PC-3 (cell line): ENCODE measurements around the gene KCP. TPM values are rescaled to one million over a fixed set of nuclear protein-coding genes. Genes with fewer than 3 reads are reported as not detected.

Experiments
- ATAC-seq: fragments of 200-7000 bp; cut with Tn5 transposase; 2 replicates; pipeline ENCODE4 v1.9.1; 2020; ENCODE audit warnings: mild to moderate bottlenecking, moderate library complexity
- BruUV-seq: library from RNA; stranded (reverse); fragments of 400-500 nt; replicated peaks from 2 replicates; lab custom pipeline; 2021; lab: Mats Ljungman, UMichigan
- CTCF ChIA-PET: fragments of 300-600 bp; sonication (Branson Sonifier 250); formaldehyde crosslinking; loops from one replicate; lab custom pipeline; 2022; ENCODE audit warnings: antibody characterized with exemption; lab: Charles Lee
- POLR2A ChIA-PET: fragments of 300-600 bp; sonication (Branson Sonifier 250); formaldehyde crosslinking; loops from one replicate; lab custom pipeline; 2022; ENCODE audit warnings: antibody characterized with exemption; ENCODE audit not compliant: unreplicated experiment; lab: Charles Lee
- DNase-seq: peaks from one replicate; pipeline ENCODE4 v3.0.0-alpha.2; 2015
- H2AFZ ChIP-seq: fragments of 300-600 bp; sonication (generic); 2 replicates; pipeline ENCODE4 v1.6.0; 2016; ENCODE audit warnings: antibody characterized with exemption, low read length
- H3F3A ChIP-seq: fragments of 300-600 bp; sonication (generic); one replicate; pipeline ENCODE4 v1.6.0; 2017; ENCODE audit warnings: antibody characterized with exemption, low read length, control low read depth, mild to moderate bottlenecking; ENCODE audit not compliant: unreplicated experiment
- H3K27ac ChIP-seq: fragments of 300-600 bp; sonication (generic); 2 replicates; pipeline ENCODE4 v1.5.1; 2016; ENCODE audit warnings: mild to moderate bottlenecking, low read length
- H3K27me3 ChIP-seq: fragments of 300-600 bp; sonication (generic); 2 replicates; pipeline ENCODE4 v1.6.1; 2016; ENCODE audit warnings: low read length, mixed read lengths
- H3K36me3 ChIP-seq: fragments of 300-600 bp; sonication (generic); 2 replicates; pipeline ENCODE4 v1.6.1; 2016; ENCODE audit warnings: low read depth, mixed run types, low read length, mixed read lengths
- H3K4me1 ChIP-seq: fragments of 300-600 bp; sonication (generic); 2 replicates; pipeline ENCODE4 v1.5.1; 2016; ENCODE audit warnings: low read length; ENCODE audit not compliant: insufficient read depth
- H3K4me2 ChIP-seq: fragments of 300-600 bp; sonication (generic); 2 replicates; pipeline ENCODE4 v1.6.0; 2016; ENCODE audit warnings: low read length
- H3K4me3 ChIP-seq: fragments of 300-600 bp; sonication (generic); 2 replicates; pipeline ENCODE4 v1.5.1; 2016; ENCODE audit warnings: mild to moderate bottlenecking, low read length, mixed read lengths
- H3K79me2 ChIP-seq: fragments of 300-600 bp; sonication (generic); 2 replicates; pipeline ENCODE4 v1.6.1; 2017; ENCODE audit warnings: low read length, mixed read lengths
- H3K9ac ChIP-seq: fragments of 300-600 bp; sonication (generic); 2 replicates; pipeline ENCODE4 v1.6.0; 2016; ENCODE audit warnings: mild to moderate bottlenecking, low read length
- H3K9me2 ChIP-seq: fragments of 300-600 bp; sonication (generic); replicated peaks from 2 replicates; pipeline ENCODE4 v1.6.1; 2016; ENCODE audit warnings: mixed run types, low read length, mixed read lengths
- H3K9me3 ChIP-seq: fragments of 300-600 bp; sonication (generic); 2 replicates; pipeline ENCODE4 v1.6.1; 2016; ENCODE audit warnings: low read length, mixed read lengths
- H4K20me1 ChIP-seq: fragments of 300-600 bp; sonication (generic); 2 replicates; pipeline ENCODE4 v1.6.1; 2016; ENCODE audit warnings: low read length, mixed read lengths
- EZH2 ChIP-seq: fragments of 300-600 bp; sonication (generic); IDR thresholded peaks from one replicate; pipeline ENCODE4 v1.6.1; 2017; ENCODE audit warnings: antibody characterized with exemption, mild to moderate bottlenecking, low read length; ENCODE audit not compliant: unreplicated experiment
- EZH2phosphoT487 ChIP-seq: fragments of 300-600 bp; sonication (generic); IDR thresholded peaks from 2 replicates; pipeline ENCODE4 v1.6.1; 2018; ENCODE audit warnings: mild to moderate bottlenecking, antibody characterized with exemption, low read length, borderline replicate concordance
- intact Hi-C: fragments of 100-400 bp; cut with micrococcal nuclease; formaldehyde crosslinking; loops from 2 replicates; pipeline ENCODE4 v1.9.0; 2023
- total RNA-seq: library from RNA; depleted of rRNA; stranded (reverse); fragments of >200 nt; gene quantifications from 2 replicates; pipeline ENCODE4 v1.2.3, GENCODE V29; 2014
- TF ChIP-seq, protein P1 (sequence below): fragments of 300-600 bp; sonication (generic); conservative IDR thresholded peaks from 2 replicates; pipeline ENCODE4 v1.5.1; 2017; ENCODE audit warnings: antibody characterized with exemption, low read depth, mild to moderate bottlenecking, low read length

Gene KCP
- total RNA-seq, 1 experiment from 2014 or later, result 3.2 TPM

DNA sequence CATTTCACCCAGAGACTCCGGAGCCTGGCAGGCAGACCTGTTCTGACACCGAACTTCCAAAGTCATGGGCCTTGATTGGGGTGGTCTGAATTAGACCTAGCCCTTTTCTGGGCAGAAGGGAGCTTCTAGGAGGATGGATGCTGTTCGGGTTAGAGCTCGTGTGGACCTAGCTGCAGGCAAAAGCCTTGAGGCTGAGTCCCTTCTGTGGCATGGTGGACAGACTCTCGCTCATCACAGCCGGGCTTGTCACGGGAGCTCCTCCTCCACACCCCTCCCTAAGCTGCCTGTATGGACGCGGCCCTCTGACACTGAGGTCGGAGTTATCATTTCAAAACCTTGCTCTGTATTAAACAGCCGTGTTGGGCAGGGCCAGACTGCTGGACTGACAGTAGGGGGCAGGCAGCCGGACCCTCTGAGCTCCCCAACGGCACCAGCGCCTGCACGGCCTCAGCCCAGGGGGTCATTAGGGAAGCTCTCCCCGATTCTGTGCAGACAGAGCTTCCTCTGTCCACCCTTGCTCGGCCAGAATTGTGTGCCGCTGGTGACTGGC, 29.4 kb upstream of the KCP start:
- no TSS peak for BruUV-seq
- POLR2A ChIA-PET, result no interaction called here

DNA sequence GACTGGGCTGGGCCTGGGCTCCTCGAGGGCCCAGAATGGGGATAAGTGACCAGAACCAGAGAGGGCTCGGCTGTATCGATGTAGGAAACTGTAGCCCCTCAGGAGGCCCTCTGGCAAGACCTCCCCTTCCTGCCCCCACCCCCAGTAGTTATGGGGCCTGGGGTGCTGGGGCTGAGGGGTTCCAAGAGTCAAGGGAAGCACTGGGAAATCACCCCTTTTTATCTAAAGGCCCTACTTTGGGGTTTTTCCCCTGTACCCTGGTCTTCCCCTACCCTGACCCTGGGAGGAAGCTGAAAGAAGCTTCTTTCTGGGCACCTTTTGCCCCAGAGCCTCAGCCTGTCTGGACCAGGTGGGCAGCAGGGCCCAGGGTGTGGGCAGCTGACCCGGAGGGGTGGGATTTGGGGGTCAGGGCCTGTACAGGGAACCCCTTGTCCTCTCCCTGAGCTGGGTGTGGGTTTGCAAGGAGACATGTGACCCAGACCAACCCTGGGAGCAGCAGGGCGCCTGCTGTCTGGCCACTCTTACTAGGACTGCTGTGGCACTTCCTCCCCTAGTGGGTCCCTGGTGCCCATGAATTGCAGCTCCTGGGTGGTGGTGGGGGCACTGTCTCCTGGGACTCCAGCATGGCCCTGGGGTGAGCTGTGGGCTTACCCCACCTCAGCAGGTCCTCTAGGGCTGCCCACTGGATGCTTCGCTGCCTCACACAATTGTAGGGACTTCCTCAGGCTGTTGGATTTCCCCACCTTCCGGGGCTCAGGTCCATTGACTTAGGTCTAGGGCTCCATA, 28.8 kb upstream of the KCP start:
- DNase-seq (no peak), ATAC-seq (no peak)
- Histone ChIP-seq H4K20me1 (no peaks in the 10 kb centered on the region), H3K4me2 (peak overlapping the region; percentile 44; the same call in 1 of the 2 replicates), H3F3A (no peaks in the 10 kb centered on the region), H3K27me3 (no peaks in the 10 kb centered on the region), H2AFZ (no peak overlapping the region), H3K27ac (no peak overlapping the region), H3K79me2 (no peaks in the 10 kb centered on the region), H3K9me2 (no peaks in the 10 kb centered on the region), H3K4me1 (no peaks in the 10 kb centered on the region), H3K4me3 (peak overlapping the region; percentile 9; the same call in 1 of the 2 replicates), H3K9ac (no peak overlapping the region), H3K36me3 (no peaks in the 10 kb centered on the region), H3K9me3 (no peaks in the 10 kb centered on the region)
- TF ChIP-seq EZH2phosphoT487, result no peak
- BruUV-seq, result no TSS peak
- intact Hi-C loops, result no loop called here
- POLR2A ChIA-PET, result no interaction called here
- CTCF ChIA-PET, result interaction anchor here (0.6 kb wide), 1 partner anchor 152 kb away, joined by 3 read pairs; no protein-coding TSS in a partner anchor

More for the DNA sequence above, 29.4 kb upstream of the KCP start:
- Histone ChIP-seq H3K9me2 (no peaks in the 10 kb centered on the region), H3K4me2 (no peak overlapping the region), H4K20me1 (no peaks in the 10 kb centered on the region), H3K27ac (no peak overlapping the region), H3K4me1 (no peaks in the 10 kb centered on the region), H3K9me3 (no peaks in the 10 kb centered on the region), H3F3A (no peaks in the 10 kb centered on the region), H3K4me3 (no peak overlapping the region), H3K36me3 (no peaks in the 10 kb centered on the region), H3K79me2 (no peaks in the 10 kb centered on the region), H3K27me3 (no peaks in the 10 kb centered on the region), H3K9ac (no peak overlapping the region), H2AFZ (no peak overlapping the region)
- intact Hi-C loops, result no loop called here
- no peak for TF ChIP-seq EZH2phosphoT487
- no peak for TF ChIP-seq EZH2
- TF ChIP-seq, protein P1, sequence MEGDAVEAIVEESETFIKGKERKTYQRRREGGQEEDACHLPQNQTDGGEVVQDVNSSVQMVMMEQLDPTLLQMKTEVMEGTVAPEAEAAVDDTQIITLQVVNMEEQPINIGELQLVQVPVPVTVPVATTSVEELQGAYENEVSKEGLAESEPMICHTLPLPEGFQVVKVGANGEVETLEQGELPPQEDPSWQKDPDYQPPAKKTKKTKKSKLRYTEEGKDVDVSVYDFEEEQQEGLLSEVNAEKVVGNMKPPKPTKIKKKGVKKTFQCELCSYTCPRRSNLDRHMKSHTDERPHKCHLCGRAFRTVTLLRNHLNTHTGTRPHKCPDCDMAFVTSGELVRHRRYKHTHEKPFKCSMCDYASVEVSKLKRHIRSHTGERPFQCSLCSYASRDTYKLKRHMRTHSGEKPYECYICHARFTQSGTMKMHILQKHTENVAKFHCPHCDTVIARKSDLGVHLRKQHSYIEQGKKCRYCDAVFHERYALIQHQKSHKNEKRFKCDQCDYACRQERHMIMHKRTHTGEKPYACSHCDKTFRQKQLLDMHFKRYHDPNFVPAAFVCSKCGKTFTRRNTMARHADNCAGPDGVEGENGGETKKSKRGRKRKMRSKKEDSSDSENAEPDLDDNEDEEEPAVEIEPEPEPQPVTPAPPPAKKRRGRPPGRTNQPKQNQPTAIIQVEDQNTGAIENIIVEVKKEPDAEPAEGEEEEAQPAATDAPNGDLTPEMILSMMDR, result no peak
- ATAC-seq (no peak), DNase-seq (no peak)
- CTCF ChIA-PET, result interaction anchor here (0.6 kb wide), 1 partner anchor 151 kb away, joined by 3 read pairs; no protein-coding TSS in a partner anchor

DNA sequence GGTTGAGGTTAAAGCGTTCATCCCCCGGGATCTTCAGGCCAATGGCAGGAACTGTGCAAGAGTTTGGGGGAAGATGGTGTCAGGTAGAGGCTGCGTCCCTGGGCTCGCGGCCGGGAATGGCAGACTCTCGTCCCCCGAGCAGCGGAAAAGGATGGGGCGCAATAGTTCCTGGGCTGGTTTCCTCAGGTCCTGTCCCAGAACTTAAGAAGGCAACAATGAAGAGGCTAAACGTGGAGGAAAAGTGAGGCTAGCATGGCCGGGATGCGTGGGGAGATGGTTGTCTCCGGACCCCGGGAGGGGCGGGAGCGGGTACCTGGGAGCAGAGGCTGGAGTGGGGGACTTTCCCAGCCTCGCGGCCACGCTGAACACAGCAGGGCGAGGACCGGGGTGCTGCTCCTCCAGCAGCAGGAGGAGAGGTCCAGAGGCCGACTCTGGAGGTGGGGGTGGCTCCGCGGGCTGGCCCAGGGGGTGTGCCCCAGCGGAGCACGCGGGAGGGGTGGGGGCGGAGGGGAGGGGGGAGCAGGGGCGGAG, 28.1 kb upstream of the KCP start:
- no peaks in the 10 kb centered on the region for H3K9me2 ChIP-seq
- no peaks in the 10 kb centered on the region for H3K27me3 ChIP-seq
- no peak overlapping the region for H3K27ac ChIP-seq
- peak overlapping the region; percentile 62 for H3K9ac ChIP-seq
- H3F3A ChIP-seq, result no peaks in the 10 kb centered on the region
- H3K4me1 ChIP-seq, result no peaks in the 10 kb centered on the region
- CTCF ChIA-PET, result no interaction called here
- H3K4me3 ChIP-seq, result peak overlapping the region; percentile 94
- intact Hi-C loops, result no loop called here
- H3K4me2 ChIP-seq, result peak overlapping the region; percentile 99
- H3K36me3 ChIP-seq, result no peaks in the 10 kb centered on the region
- peak overlapping the region; percentile 93 for H2AFZ ChIP-seq
- H3K9me3 ChIP-seq, result no peaks in the 10 kb centered on the region
- no peaks in the 10 kb centered on the region for H3K79me2 ChIP-seq
- TF ChIP-seq EZH2phosphoT487 (no peak), EZH2 (no peak)
- TF ChIP-seq, protein P1, result no peak
- BruUV-seq, result no TSS peak
- ATAC-seq, result peak; percentile 22
- POLR2A ChIA-PET, result no interaction called here
- H4K20me1 ChIP-seq, result no peaks in the 10 kb centered on the region
- no peak for DNase-seq
